Inflammatory macrophage treated with lipopolysaccharide for 1 hour (primary cell): Measurements from ENCODE around the gene VAMP4.
"Not testable (repeated sequence)": the region's sequence is repeated elsewhere in the genome, so short reads cannot be mapped to it uniquely, and the experiment has no call there.

ENCODE experiments used
- DNase-seq, 2 donors: peaks; one replicate each; pipeline ENCODE4 v3.0.0-alpha.2; 2020 to 2022

The VAMP4 gene

DNA sequence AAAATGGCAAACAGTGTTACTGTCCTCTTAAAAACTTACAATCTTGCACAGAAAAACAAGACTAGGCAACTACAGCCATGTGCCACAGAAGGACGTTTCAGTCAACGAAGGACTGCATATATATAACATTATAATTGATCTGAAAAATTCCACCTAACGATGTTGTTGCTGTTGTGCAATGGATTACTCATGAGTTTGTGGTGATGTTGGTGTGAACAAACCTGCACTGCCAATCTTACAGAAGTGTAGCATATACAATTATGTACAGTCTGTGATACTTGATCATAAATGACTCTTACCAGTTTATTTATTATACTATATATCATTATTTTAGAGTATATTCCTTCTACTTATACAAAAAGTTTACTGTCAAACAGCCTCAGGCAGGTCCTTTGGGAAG is 6.8 kb upstream of the VAMP4 start:
- no peak for DNase-seq

DNA sequence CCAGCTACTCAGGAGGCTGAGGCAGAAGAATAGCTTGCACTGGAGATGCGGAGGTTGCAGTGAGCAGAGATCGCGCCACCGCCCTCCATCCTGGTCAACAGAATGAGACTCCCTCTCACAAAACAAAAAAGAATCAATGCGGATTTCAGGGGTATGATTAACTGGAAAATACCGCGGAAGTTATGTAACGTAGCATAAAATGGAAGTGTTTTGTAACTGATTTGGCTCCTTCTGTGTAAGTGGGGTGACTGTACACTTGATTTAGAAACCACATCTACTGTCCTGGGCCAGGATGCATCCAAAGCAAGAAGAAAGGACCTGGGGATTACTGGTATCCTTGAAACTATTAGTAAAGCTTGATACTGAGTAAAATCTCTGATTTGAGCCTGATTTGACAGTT is 3.1 kb upstream of the VAMP4 start:
- peak; percentile 74 to 87 for DNase-seq

DNA sequence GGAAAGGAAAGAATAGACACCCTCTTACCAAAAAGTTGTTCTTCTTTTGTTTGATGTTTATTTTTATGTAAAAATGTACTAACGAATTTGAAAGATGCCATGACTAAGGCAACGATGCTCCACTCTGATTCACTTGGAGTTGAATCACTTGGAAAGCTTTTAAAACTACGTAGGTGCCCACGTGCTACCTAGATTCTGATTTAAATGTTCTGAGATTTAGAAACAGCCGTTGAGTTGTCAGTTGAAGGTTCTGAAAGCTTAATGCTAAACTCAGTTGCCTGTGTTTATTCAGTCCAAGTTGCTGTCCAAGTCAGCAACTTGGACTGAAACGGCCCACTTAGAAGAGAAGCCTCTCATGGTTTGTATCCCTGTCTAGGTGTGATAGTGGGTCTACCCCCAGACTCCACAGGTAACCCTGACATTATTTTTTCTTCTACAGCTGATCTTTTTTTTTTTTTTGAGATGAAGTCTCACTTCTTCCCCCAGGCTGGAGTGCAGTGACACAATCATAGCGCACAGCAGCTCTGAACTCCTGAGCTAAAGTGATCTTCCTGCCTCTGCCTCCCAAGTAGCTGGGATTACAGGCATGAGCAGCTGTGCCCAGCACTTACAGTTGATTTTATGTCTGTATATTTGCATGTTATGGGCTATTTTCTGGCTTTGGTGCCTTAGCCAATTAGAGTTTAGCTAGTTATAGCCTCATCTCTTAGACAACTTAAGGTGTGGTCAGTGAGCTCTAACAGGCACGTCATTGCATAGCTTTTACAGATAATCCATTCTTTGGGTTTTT is 1.4 kb upstream of the VAMP4 start:
- peak; percentile 27 to 59 for DNase-seq

DNA sequence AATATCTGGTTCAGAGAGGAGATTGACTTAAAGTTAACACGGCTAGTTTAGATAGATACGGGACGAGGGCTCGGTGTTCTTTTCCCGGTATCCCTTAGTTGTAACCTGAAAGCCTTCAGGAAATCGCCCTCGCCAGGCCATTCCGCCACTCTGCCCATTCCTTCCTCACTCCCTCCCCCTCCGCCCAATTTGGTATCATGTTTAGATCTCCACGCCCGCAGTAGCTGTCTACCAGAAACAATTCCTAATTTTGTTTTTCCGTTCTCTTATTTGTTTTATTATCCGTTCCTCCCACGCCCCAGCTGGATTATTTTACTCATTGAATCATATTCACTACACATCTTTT is 685 bp upstream of the VAMP4 start:
- peak in 1 of 2 donors; percentile 33 for DNase-seq

DNA sequence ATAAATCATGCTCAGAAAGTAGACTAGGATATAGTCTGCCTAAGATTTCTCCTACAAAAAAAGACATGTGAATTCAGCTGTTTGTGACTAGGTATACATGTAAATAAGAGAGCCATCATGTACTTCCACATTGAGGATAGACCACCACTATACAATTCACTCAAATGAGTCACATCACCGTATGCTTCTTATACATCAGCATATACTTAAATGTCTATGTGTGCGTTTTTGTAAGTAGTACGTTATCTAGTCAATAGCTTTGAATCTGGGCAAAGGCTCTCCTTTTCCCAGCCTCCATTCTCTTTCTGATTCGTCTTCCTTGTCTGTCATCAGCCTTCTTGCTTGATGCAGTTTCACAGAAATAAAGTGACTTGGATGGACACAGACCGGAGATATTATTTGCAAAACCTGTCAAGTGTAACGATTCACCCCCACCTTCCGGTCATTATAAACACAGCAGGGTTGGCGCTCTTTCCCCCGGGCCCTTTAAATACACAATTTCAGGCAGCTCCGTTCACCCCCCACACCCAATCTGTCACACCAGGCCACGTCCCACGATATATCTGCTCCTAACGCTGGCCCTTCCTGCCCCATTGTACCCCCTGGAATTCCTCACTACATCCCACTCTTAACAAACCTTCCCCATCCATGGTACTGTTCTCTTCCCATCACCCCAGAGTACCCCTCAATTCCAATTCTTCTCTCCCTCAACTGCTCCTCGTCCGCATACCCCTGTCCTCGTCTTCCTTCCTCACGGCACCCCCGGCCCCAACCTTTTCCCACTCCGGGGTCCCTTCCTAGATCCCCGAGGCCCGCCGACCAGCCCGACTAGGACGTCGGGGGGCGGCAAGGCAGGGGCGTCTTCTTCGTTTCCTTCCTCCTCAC is 636 bp downstream of the VAMP4 start:
- peak; percentile 36 to 52 for DNase-seq

DNA sequence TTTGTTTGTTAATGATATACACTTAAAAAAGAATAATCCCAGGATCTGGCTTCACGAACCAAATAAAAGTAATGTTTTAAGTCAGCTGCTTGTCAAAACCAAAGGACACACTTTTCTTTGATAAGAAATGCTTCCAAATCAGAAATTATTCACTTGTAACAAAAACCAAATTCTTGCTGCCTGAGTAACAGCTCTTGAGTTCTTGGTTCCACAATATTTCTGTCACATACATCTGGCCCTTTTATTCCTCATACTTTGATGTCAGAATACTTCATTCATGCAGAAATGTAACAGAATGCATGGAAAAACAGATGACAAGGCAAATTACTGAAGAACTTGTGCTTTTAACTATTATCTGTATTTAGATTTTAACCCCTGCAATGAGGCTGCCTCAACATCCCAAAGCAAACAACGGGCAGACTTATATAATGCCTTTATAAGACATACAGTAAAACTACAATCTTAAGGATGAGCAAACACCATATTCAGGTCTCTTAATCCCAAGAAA is 1.5 kb downstream of the VAMP4 start:
- DNase-seq, result no peak

DNA sequence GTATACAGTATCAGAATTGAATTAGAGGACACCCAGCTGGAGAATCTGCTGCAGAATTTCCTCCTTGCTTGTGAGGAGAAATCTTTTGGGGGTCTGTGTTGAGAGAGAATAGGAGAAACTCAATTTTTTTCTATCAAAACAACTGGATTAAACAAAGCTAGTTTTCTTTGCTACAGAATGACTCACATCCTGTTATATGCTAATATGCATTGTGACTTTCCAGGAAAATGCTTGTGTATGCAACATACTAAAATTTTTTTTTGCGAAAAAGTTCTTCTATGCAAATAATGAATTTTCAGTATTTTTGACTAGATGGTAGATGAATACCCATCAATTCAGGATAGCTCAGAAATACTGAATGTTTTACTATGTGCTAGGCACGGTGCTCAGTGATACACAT is 2.2 kb downstream of the VAMP4 start:
- DNase-seq, result peak; percentile 47 to 70

DNA sequence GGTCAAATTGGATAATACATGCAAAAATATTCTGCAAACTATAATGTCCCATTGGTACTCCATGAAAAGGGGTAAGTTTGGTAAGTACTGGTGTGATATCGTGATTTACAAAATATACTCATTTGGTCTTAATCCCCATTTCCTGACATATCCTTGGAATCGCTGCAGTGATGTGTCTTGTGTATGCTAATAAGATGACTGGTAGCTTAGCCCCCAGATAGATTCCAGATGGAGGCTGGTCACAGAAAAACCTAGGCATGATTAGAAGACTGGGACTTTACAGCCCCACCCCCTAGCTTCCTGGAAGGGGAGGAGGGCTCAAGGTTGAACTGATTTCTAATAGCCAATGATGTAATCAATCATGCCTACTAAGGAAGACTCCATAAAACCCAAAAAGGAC is 3.0 kb downstream of the VAMP4 start:
- DNase-seq, result no peak

DNA sequence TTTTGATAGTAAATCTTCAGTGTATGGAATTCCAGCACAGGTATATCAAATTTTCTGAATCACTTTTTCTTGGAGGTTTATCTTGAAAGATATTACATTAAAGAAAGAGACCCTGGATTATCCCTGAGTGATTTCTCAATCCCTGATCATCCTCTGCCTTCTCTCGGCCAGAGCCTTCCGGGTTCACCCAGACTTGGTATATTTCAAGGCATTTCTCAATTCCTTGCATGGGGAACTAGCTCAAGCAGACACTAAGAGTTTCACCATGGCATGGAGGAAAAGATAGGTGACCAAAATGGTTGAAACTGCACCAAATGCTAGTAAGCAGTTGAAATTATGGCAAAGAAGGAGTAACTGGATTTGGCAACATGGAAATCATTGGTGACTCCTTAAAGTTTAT is 5.7 kb downstream of the VAMP4 start:
- DNase-seq, result peak; percentile 60 to 69

DNA sequence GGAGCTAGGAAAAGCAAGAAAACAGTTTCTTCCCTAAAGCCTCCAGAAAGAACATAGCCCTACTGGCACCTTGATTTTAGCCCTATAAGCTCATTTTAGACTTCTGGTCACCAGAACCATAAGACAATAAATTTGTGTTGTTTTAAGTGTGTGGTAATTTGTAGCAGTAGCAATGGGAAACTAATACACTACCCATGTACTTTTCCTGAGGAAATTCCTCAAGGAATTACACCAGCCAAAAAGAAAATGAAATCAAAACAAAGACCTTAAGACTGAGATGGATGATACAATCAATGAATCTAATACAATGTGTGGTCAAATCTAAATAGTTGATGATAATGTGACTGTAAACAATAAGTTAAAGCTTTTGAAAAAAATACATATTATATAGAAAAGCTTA is 11.8 kb downstream of the VAMP4 start:
- DNase-seq, result no peak

DNA sequence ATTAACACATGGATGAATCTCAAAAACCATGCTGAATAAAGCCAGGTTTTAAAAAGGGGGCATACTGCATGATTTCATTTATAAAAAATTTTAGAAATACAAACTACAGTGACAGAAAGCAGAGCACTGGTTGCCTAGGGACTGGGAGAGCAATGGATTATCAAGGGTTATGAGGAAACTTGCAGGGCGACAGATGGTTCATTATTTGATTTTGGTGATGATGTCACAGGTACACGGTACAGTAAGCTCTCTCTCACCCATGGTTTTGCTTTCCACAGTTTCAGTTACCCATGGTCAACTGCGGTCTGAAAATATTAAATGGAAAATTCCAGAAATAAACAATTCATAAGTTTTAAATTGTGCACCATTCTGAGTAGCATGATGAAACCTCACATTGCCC is 14.1 kb downstream of the VAMP4 start:
- DNase-seq, result no peak

DNA sequence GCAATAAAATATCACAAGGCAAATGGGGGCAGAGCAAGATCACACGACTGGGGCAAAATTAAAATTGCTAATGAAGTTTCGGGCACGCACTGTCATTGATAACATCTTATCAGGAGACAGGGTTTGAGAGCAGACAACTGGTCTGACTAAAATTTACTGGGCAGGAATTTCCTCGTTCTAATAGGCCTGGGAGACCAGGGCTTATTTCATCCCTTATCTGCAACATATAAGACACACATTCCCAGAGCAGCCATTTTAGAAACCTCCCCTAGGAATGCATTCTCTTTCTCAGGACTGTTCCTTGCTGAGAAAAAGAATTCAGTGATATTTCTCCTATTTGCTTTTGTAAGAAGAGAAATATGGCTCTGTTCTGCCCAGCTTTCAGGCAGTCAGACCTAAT is 18.7 kb downstream of the VAMP4 start:
- not testable (repeated sequence) for DNase-seq

DNA sequence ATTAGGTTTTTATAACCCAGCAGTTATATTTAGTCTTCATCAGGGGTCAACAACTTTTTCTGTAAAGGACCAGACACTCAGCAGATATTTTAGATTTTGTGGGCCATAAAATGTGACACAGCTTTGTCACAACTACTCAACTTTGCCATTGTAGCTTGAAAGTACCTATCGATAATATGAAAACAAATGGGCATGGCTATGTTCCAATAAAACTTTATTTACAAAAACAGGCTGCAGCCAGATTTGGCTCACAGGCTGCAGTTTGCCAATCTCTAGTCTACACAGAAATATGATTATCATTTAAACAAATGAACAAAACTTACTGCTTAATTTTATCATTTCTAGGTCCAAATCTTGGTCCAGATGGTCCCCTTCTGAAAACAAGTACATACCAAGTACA is 23.0 kb downstream of the VAMP4 start:
- DNase-seq, result no peak

DNA sequence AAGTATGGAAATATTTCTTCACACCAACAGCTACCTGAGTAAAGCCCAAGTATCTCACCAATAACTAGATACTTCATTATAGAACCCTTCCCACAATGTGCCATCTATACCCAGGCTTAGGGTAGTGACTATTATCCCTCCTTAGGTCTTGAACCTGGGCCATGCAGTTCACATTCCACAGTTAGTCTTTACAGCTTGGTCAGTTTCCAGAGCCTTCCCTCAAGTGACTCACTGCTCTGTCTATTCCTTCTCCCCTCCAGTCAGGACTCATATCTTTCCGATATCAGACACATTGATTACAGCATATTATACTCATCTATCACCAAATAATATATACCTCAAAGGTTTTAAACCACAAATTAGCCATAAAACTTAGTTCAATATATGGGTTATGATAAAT is 23.6 kb downstream of the VAMP4 start:
- DNase-seq, result no peak

DNA sequence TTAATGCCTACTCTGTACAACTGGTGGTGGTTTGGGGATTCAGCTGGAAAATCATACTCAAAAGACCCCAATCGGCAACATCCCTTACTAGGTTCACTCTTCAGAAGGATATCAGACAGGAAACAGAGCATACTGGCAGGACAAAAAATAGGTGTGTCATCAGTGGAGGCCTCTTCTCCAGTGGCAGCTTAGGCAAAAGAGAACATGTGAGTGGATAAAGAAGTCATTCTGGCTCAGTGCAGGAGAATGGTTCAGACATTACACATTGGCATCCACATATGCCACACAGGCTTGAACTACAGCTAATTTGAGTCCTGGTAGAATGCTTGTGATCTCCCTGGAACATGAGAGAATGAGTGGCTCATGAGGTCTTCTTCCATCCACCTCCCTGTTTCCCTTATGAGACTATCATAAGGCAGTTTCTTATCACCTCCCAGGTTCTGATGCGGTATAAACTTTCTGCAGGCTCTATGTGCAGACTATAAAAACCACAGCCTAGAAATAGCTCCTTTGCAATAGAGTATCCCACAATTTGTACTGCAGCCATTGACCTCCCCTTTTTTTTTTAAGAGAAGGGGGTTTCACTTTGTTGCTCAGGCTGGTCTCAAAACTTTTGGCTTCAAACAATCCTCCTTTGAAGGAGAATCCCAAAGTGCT is 24.7 kb downstream of the VAMP4 start:
- DNase-seq, result no peak

DNA sequence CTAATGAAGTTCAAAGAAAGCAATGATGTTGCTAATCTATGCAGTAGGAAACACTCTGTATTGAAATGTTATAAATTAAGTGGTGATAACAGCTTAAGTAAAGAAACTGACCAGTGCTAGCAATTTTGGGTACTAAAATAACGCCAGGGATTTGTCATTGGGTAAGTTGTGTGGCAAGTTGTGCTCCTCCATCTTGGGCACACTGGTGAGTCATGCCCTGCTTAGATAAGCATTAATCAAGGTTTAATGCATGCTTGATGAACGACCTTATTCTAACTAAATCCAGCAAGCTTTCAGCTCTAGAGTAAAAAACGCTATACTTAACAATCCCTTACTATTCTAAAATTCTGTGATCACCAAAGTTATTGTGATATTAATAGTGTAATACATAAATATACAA is 25.2 kb downstream of the VAMP4 start:
- no peak for DNase-seq

DNA sequence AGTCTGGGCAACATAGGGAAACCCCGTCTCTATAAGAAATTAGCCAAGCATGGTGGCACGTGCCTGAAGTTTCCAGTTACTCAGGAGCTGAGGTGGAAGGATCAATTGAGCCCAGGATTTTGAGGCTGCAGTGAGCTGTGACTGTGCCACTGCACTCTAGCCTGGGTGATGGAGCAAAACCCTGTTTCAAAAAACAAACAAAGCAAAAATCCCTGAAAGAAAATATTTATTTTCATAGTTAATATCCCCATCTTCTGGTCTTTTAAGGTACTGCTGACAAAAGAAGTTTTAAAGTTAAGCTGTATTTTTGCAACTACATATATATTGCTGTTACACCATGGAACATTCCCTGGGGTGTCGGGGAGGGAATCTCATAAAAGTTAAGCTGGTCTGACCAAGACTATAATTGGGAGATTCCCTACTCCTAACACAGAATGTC is 26.0 kb downstream of the VAMP4 start:
- DNase-seq, result peak in 1 of 2 donors; percentile 22

DNA sequence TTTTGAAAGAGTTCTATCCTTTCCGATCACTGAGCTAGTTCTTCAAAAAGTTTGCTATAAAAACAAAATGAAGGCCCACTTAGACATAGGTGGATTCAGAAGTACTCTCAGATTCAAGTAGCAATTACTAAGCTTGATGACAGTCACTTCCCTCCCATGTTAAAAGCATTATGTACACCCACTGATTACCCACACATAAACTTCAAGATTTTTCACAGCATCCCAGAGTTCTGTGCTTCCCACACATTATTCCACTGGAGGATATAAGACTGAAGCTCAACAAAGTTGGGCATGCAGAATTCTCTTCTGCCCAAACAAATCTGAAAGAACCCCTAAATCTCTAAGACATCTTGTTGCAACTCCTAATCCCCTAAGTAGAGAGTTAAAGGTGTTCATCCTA is 29.5 kb downstream of the VAMP4 start:
- DNase-seq, result no peak

DNA sequence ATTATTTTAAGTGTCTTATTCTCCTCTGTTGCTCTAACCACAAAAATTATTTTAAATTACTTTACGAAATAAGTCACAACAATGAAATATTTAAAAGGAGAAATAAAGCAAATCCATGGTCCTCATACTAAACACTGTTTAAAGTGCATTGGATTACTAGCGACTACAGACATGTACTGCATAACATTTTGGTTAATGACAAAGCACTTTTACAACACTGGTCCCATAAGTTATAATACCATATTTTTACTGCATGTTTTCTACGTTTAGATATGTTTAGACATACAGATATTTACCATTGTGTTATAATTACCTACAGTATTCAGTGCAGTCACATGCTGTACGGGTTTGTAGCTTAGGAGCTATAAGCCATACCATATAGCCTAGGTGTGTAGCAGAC is 30.2 kb downstream of the VAMP4 start:
- DNase-seq, result no peak

DNA sequence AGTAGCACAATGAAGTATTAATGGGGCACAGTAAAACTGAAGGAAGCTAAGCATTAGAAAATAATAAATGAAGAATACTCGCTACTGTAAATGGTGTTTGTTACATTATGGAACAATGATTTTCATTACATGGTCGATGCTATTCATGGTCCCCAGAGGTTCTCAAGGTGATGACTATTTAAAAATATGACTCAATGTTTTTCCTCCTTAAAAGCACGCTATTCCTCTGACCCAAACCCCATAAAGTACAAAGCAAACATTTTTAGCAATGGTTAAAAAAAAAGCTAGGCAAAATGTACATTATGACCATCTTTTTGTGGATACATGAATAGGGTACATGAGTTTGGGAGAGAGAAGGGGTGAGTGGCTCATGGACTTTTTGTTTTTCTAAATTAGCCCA is 34.3 kb downstream of the VAMP4 start:
- DNase-seq, result no peak

DNA sequence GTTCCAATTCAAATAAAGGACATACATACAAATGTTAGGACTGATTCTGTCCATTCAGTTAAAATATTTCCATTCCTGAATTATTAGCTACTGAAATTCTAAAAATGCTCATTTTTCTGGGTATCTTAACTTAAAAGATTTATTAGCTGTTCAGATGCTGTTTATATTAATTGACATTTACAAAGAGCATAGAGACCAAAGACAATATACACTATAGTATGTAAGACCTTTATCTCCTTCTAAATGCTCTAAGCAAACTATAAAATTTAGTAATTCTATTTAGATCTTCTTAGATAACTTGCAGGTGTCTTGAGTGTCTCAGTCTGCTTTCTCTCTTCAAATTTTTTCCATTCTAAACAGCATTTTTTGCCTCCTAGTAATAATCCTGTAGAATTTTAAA is 39.3 kb downstream of the VAMP4 start:
- no peak for DNase-seq

DNA sequence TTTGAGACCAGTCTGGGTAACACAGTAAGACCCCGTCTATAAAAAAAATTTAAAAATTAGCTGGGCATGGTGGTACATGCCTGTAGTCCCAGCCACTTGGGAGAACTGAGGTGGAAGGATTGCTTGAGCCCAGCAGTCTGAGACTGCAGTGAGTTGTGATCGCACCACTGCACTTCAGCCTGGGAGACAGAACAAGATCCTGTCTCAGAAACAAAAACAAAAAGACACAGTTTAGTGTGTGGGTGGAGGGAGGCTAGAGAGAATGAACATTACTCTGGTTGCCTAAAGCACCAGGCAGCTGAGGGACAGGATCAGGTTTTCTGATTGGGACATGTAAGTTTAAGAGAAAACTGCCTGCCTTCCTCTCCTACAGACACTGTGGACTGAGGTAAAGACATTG is 42.3 kb downstream of the VAMP4 start:
- DNase-seq, result no peak

DNA sequence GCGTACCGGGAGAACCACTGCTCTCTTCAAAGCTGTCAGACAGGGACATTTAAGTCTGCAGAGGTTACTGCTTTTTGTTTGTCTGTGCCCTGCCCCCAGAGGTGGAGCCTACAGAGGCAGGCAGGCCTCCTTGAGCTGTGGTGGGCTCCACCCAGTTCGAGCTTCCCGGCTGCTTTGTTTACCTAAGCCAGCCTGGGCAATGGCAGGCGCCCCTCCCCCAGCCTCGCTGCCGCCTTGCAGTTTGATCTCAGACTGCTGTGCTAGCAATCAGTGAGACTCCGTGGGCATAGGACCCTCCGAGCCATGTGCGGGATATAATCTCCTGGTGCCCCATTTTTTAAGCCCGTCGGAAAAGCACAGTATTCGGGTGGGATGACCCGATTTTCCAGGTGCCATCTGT is 46.1 kb downstream of the VAMP4 start:
- not testable (repeated sequence) for DNase-seq

DNA sequence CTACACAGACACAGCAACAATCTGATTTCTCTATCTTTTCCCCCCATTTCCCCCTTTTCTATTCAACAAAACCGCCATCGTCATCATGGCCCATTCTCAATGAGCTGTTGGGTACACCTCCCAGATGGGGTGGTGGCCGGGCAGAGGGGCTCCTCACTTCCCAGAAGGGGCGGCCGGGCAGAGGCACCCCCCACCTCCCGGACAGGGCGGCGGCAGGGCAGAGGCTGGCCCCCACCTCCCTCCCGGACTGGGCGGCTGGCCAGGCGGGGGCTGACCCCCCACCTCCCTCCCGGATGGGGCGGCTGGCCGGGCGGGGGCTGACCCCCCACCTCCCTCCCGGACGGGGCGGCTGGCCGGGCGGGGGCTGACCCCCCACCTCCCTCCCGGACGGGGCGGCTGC is 48.3 kb downstream of the VAMP4 start:
- not testable (repeated sequence) for DNase-seq
